HepG2 (cell line): ENCODE measurements around the gene NEIL1. TPM values are rescaled to one million over a fixed set of nuclear protein-coding genes. Genes with fewer than 3 reads are reported as not detected.

Experiments used
- ASH2L ChIP-seq: fragments of 300-600, 200-600 bp; sonication (generic); IDR thresholded peaks from 2 replicates; pipeline ENCODE4 v1.7.0; 2017; ENCODE audit warnings: low read depth, mild to moderate bottlenecking, moderate library complexity, mixed read lengths, low read length; ENCODE audit not compliant: insufficient read length
- CREM ChIP-seq, 2 experiments: sonication (generic) in 1 of 2; formaldehyde crosslinking in 1 of 2; IDR thresholded peaks; 2 replicates each; pipeline versions ENCODE4 v1.4.0 to v1.6.1; 2016 to 2020; ENCODE audit warnings: antibody characterized with exemption in 1 of 2, mild to moderate bottlenecking in 1 of 2, missing genetic modification reagents in 1 of 2
- GMEB2 ChIP-seq: IDR thresholded peaks from 2 replicates; pipeline ENCODE4 v1.6.1; 2016; ENCODE audit warnings: missing biosample characterization, missing genetic modification reagents, low read depth
- HNRNPLL ChIP-seq: fragments of 200-400 bp; formaldehyde crosslinking; IDR thresholded peaks from 2 replicates; pipeline ENCODE4 v1.6.1; 2017; ENCODE audit warnings: mild to moderate bottlenecking, low read depth, low read length; ENCODE audit not compliant: poor library complexity, severe bottlenecking
- LRRFIP1 ChIP-seq: sonication (generic); formaldehyde crosslinking; conservative IDR thresholded peaks from 2 replicates; pipeline ENCODE4 v1.4.0; 2020; ENCODE audit warnings: missing genetic modification reagents
- MATR3 ChIP-seq: sonication (generic); formaldehyde crosslinking; IDR thresholded peaks from 2 replicates; pipeline ENCODE4 v1.4.0; 2020; ENCODE audit warnings: missing genetic modification reagents
- SIX1 ChIP-seq: sonication (generic); formaldehyde crosslinking; IDR thresholded peaks from 2 replicates; pipeline ENCODE4 v1.4.0; 2020; ENCODE audit warnings: missing genetic modification reagents, borderline replicate concordance
- SMYD3 ChIP-seq: sonication (generic); formaldehyde crosslinking; IDR thresholded peaks from 2 replicates; pipeline ENCODE4 v1.8.1; 2023; ENCODE audit warnings: mild to moderate bottlenecking, missing genetic modification reagents
- TFDP1 ChIP-seq: IDR thresholded peaks from 2 replicates; pipeline ENCODE4 v1.6.1; 2016; ENCODE audit warnings: missing compliant biosample characterization, missing genetic modification reagents, borderline replicate concordance
- THAP11 ChIP-seq: IDR thresholded peaks from 2 replicates; pipeline ENCODE4 v1.6.1; 2016; ENCODE audit warnings: missing biosample characterization, missing genetic modification reagents
- ZNF510 ChIP-seq: sonication (generic); formaldehyde crosslinking; IDR thresholded peaks from 2 replicates; pipeline ENCODE4 v1.4.0; 2020; ENCODE audit warnings: low read depth, mild to moderate bottlenecking, missing genetic modification reagents
- ZNF562 ChIP-seq: sonication (generic); formaldehyde crosslinking; IDR thresholded peaks from 2 replicates; pipeline ENCODE4 v1.8.0; 2022; ENCODE audit warnings: missing genetic modification reagents, borderline replicate concordance
- ZNF646 ChIP-seq: sonication (generic); formaldehyde crosslinking; IDR thresholded peaks from 2 replicates; pipeline ENCODE4 v1.9.0; 2021; ENCODE audit warnings: mild to moderate bottlenecking, missing genetic modification reagents
- ZNF780A ChIP-seq: sonication (generic); formaldehyde crosslinking; IDR thresholded peaks from 2 replicates; pipeline ENCODE4 v1.8.0; 2022; ENCODE audit warnings: mild to moderate bottlenecking, missing genetic modification reagents, moderate library complexity
- polyA plus RNA-seq, 8 experiments: library from polyadenylated mRNA; depleted of rRNA in 3 of 8; stranded (reverse) in 7 of 8; unstranded in 1 of 8; fragments of >200 nt; fragmentation: Illumina TruSeq in 4 of 8; extraction: Trizol in 4 of 8; gene quantifications; 2 replicates each; pipeline versions ENCODE4 v1.2.1 to v1.2.3, GENCODE V29; 2011 to 2016; ENCODE audit warnings: low read depth in 4 of 8, missing spikeins in 1 of 8, mixed read lengths in 1 of 8; ENCODE audit not compliant: insufficient read depth in 1 of 8
- total RNA-seq, 5 experiments: library from RNA; depleted of rRNA; stranded (reverse); fragments of >200 nt; fragmentation: Illumina TruSeq; extraction: Trizol; gene quantifications; 2 replicates each; pipeline ENCODE4 v1.2.3, GENCODE V29; 2016; ENCODE audit warnings: low read depth in 1 of 5

NEIL1 gene
- total and polyA plus RNA-seq, 2 of the 13 experiments (the other 11 are each of a cell fraction or from before 2014, with no cell fraction given) = 10.4 to 15.5 TPM

- TF ChIP-seq TFDP1 (CRISPR knock-in tag) (no peak), THAP11 (CRISPR knock-in tag) (peak; percentile 90), ZNF562 (CRISPR knock-in tag) (no peak), ZNF510 (CRISPR knock-in tag) (no peak; the same call in 1 of the 2 replicates), MATR3 (CRISPR knock-in tag) (no peak), ZNF646 (CRISPR knock-in tag) (no peak), LRRFIP1 (CRISPR knock-in tag) (0 out of 2 replicates have a peak, but pooled peaks have one; percentile 52), SIX1 (CRISPR knock-in tag) (peak; percentile 65), ZNF780A (CRISPR knock-in tag) (0 out of 2 replicates have a peak, but pooled peaks have one; percentile 7), SMYD3 (CRISPR knock-in tag) (peak; percentile 89), GMEB2 (CRISPR knock-in tag) (peak; percentile 62; the same call in 1 of the 2 replicates), ASH2L (peak; percentile 97), HNRNPLL (peak; percentile 87), CREM (IDR thresholded peaks at IDR 0.05) (peak; percentile 41), CREM (CRISPR knock-in tag; IDR thresholded peaks at IDR 0.05) (no peak)
Observed at GRCh38 chr15:75367913-75368688, 21.3 kb downstream of the NEIL1 start, which contains the start of gene MAN2C1 (continued).
